IMR-90 (cell line): ENCODE measurements around the gene FADS1. TPM values are rescaled to one million over a fixed set of nuclear protein-coding genes. Genes with fewer than 3 reads are reported as not detected.
A peak's percentile ranks its signal among the peaks of the same experiment; 100 is the strongest.

Experiments used
- ATAC-seq: fragments of 200-7000 bp; cut with Tn5 transposase; 2 replicates; pipeline ENCODE4 v1.9.1; 2020; ENCODE audit warnings: low read depth, mild to moderate bottlenecking, moderate library complexity
- BruUV-seq: library from RNA; stranded (reverse); fragments of 400-500 nt; replicated peaks from 2 replicates; lab custom pipeline; 2021; lab: Mats Ljungman, UMichigan
- CTCF ChIA-PET: fragments of 300-600 bp; formaldehyde crosslinking; extraction: SDS; loops from one replicate; lab custom pipeline; 2021; ENCODE audit warnings: antibody characterized with exemption; lab: Yijun Ruan, JAX
- POLR2A ChIA-PET: fragments of 300-600 bp; sonication (Branson Sonifier 250); formaldehyde crosslinking; loops from one replicate; lab custom pipeline; 2022; ENCODE audit warnings: antibody characterized with exemption; ENCODE audit not compliant: unreplicated experiment; lab: Charles Lee
- DNase-seq: peaks from one replicate; pipeline ENCODE4 v3.0.0; 2013
- H2AFZ ChIP-seq: replicated peaks from 2 replicates; pipeline ENCODE3; 2013; ENCODE audit warnings: low read length, mild to moderate bottlenecking; ENCODE audit not compliant: poor library complexity
- H2AK5ac ChIP-seq: 2 replicates; pipeline ENCODE4 v1.6.1; 2013; ENCODE audit warnings: low read depth, low read length, inconsistent platforms
- H2AK9ac ChIP-seq: replicated peaks from 2 replicates; pipeline ENCODE3; 2013; ENCODE audit warnings: mild to moderate bottlenecking, low read depth, low read length, moderate library complexity; ENCODE audit not compliant: poor library complexity
- H2BK120ac ChIP-seq: 2 replicates; pipeline ENCODE4 v1.6.1; 2013; ENCODE audit warnings: low read depth, low read length, inconsistent platforms
- H2BK15ac ChIP-seq: 3 replicates; pipeline ENCODE4 v1.6.1; 2013; ENCODE audit warnings: low read depth, low read length, inconsistent platforms
- H2BK20ac ChIP-seq: 2 replicates; pipeline ENCODE4 v1.6.1; 2013; ENCODE audit warnings: low read depth, mild to moderate bottlenecking, inconsistent platforms, low read length, moderate library complexity
- H2BK5ac ChIP-seq: 2 replicates; pipeline ENCODE4 v1.6.1; 2013; ENCODE audit warnings: mild to moderate bottlenecking, low read depth, low read length, inconsistent platforms; ENCODE audit not compliant: poor library complexity, severe bottlenecking
- H3K14ac ChIP-seq: replicated peaks from 2 replicates; pipeline ENCODE4 v1.6.1; 2013; ENCODE audit warnings: low read depth, low read length, inconsistent platforms
- H3K18ac ChIP-seq: 2 replicates; pipeline ENCODE4 v1.6.1; 2013; ENCODE audit warnings: low read depth, low read length, control low read depth
- H3K23ac ChIP-seq: 2 replicates; pipeline ENCODE4 v1.6.1; 2013; ENCODE audit warnings: low read depth, low read length, inconsistent platforms
- H3K27ac ChIP-seq: 2 replicates; pipeline ENCODE4 v1.5.1; 2013; ENCODE audit warnings: mild to moderate bottlenecking, control low read depth, low read length; ENCODE audit not compliant: insufficient read depth
- H3K27me3 ChIP-seq: 2 replicates; pipeline ENCODE4 v1.6.1; 2013; ENCODE audit warnings: low read length; ENCODE audit not compliant: control insufficient read depth, insufficient read depth
- H3K36me3 ChIP-seq: 2 replicates; pipeline ENCODE4 v1.6.1; 2013; ENCODE audit warnings: low read length, mixed read lengths; ENCODE audit not compliant: control insufficient read depth, insufficient read depth
- H3K4ac ChIP-seq: 2 replicates; pipeline ENCODE4 v1.6.1; 2013; ENCODE audit warnings: low read depth, low read length, inconsistent platforms
- H3K4me1 ChIP-seq: 2 replicates; pipeline ENCODE4 v1.6.1; 2013; ENCODE audit warnings: low read length, mixed read lengths; ENCODE audit not compliant: control insufficient read depth, insufficient read depth
- H3K4me2 ChIP-seq: 2 replicates; pipeline ENCODE4 v1.6.1; 2013; ENCODE audit warnings: low read depth, mild to moderate bottlenecking, control low read depth, low read length, moderate library complexity
- H3K4me3 ChIP-seq: 2 replicates; pipeline ENCODE4 v1.5.1; 2013; ENCODE audit warnings: low read depth, mild to moderate bottlenecking, control low read depth, low read length, moderate library complexity; ENCODE audit not compliant: insufficient read depth
- H3K56ac ChIP-seq: 2 replicates; pipeline ENCODE4 v1.6.1; 2013; ENCODE audit warnings: low read length, inconsistent platforms; ENCODE audit not compliant: insufficient read depth; ENCODE audit errors: extremely low read depth
- H3K79me1 ChIP-seq, 2 experiments: 2 replicates each; pipeline ENCODE4 v1.6.1; 2013; ENCODE audit warnings: low read length in 2 of 2, inconsistent platforms in 1 of 2, low read depth in 1 of 2
- H3K9ac ChIP-seq: 2 replicates; pipeline ENCODE4 v1.6.1; 2013; ENCODE audit warnings: low read depth, low read length, control low read depth
- H3K9me1 ChIP-seq: 2 replicates; pipeline ENCODE4 v1.6.1; 2013; ENCODE audit warnings: low read length, inconsistent platforms; ENCODE audit not compliant: insufficient read depth
- H3K9me3 ChIP-seq: 2 replicates; pipeline ENCODE4 v1.6.1; 2013; ENCODE audit warnings: low read length; ENCODE audit not compliant: control insufficient read depth, insufficient read depth
- H4K20me1 ChIP-seq: 2 replicates; pipeline ENCODE4 v1.6.1; 2013; ENCODE audit warnings: low read length, inconsistent platforms; ENCODE audit not compliant: insufficient read depth
- H4K5ac ChIP-seq: 2 replicates; pipeline ENCODE4 v1.6.1; 2013; ENCODE audit warnings: mild to moderate bottlenecking, low read depth, low read length, control low read depth
- H4K8ac ChIP-seq, 2 experiments: 2 replicates each; pipeline ENCODE4 v1.6.1; 2013; ENCODE audit warnings: low read depth in 2 of 2, low read length in 2 of 2, control low read depth in 1 of 2, inconsistent platforms in 1 of 2
- H4K91ac ChIP-seq: 2 replicates; pipeline ENCODE4 v1.6.1; 2013; ENCODE audit warnings: low read depth, low read length, inconsistent platforms; ENCODE audit not compliant: insufficient read depth
- BHLHE40 ChIP-seq: fragments of 150-350 bp; IDR thresholded peaks from 2 replicates; pipeline ENCODE4 v1.6.1; 2016; ENCODE audit warnings: mild to moderate bottlenecking, low read depth, low read length
- POLR2A ChIP-seq: IDR thresholded peaks from 2 replicates; pipeline ENCODE4 v1.6.1; 2012; ENCODE audit warnings: mild to moderate bottlenecking, low read depth, low read length
- RCOR1 ChIP-seq: IDR thresholded peaks from 2 replicates; pipeline ENCODE4 v1.6.1; 2012; ENCODE audit warnings: mild to moderate bottlenecking, low read length, improper control_type of control experiment; ENCODE audit not compliant: insufficient replicate concordance
- RFX5 ChIP-seq: IDR thresholded peaks from 2 replicates; pipeline ENCODE4 v1.8.0; 2012; ENCODE audit warnings: low read depth, mild to moderate bottlenecking, low read length, moderate library complexity
- SMC3 ChIP-seq: fragments of 150-350 bp; IDR thresholded peaks from 2 replicates; pipeline ENCODE4 v1.6.1; 2016; ENCODE audit warnings: low read depth, mild to moderate bottlenecking, antibody characterized with exemption, low read length, moderate library complexity
- USF2 ChIP-seq: fragments of 150-350 bp; IDR thresholded peaks from 2 replicates; pipeline ENCODE4 v1.6.1; 2017; ENCODE audit warnings: mild to moderate bottlenecking, antibody characterized with exemption, low read length, low read depth
- WGBS, 2 experiments: methylation state at CpG; one replicate each; pipeline versions ENCODE4 v1.1.5 to v1.1.7; 2013; ENCODE audit warnings: missing lambda C conversion rate in 2 of 2; ENCODE audit not compliant: insufficient read length in 1 of 2; ENCODE audit errors: extremely low coverage in 2 of 2; 5-methylcytosine and 5-hydroxymethylcytosine counted together
- dilution Hi-C: fragments of 300-500 bp; cut with HindIII; formaldehyde crosslinking; loops from one replicate; pipeline ENCODE4 v1.14.3; 2018; ENCODE audit warnings: low sequenced_read_pairs; ENCODE audit not compliant: unreplicated experiment
- in situ Hi-C: fragments of 300-500 bp; cut with MboI; formaldehyde crosslinking; loops from 3 replicates; pipeline ENCODE4 v1.14.3; 2019; ENCODE audit warnings: low sequenced_read_pairs, inconsistent platforms, mixed read lengths
- intact Hi-C: fragments of 100-400 bp; cut with micrococcal nuclease; formaldehyde crosslinking; loops from 2 replicates; pipeline ENCODE4 v1.10.0; 2022
- polyA plus RNA-seq, 3 experiments: library from polyadenylated mRNA; depleted of rRNA; stranded (reverse); fragments of >200 nt; gene quantifications; 2 replicates each; pipeline ENCODE4 v1.2.3, GENCODE V29; 2012; ENCODE audit warnings: low replicate concordance in 1 of 3
- total RNA-seq: library from RNA; depleted of rRNA; stranded (reverse); fragments of >200 nt; gene quantifications from 2 replicates; pipeline ENCODE4 v1.2.3, GENCODE V29; 2012

Gene FADS1
- total and polyA plus RNA-seq, 2 of the 4 experiments (the other 2 are of a cell fraction): 16.3 to 18.4 TPM

GRCh38 chr11:61761440-61762222, 55.2 kb downstream of the FADS1 start:
- peak overlapping the region; percentile 42 for H2AK9ac ChIP-seq
- no peak for DNase-seq
- no peaks in the 10 kb centered on the region for H3K9me3 ChIP-seq
- POLR2A ChIA-PET: no interaction called here
- no peak overlapping the region for H3K4ac ChIP-seq
- H3K18ac ChIP-seq: no peak overlapping the region
- peaks cover 3% of the 10 kb centered on the region for H3K4me1 ChIP-seq
- in situ Hi-C loops (no loop called here), dilution Hi-C loops (no loop called here), intact Hi-C loops (no loop called here)
- H3K27ac ChIP-seq: no peak overlapping the region
- no peak overlapping the region for H4K91ac ChIP-seq
- no peaks in the 10 kb centered on the region; the same call in 1 of the 2 replicates for H3K27me3 ChIP-seq
- no peak overlapping the region for H2BK20ac ChIP-seq
- H3K79me1 ChIP-seq: 0 out of 4 replicates have a peak, but pooled peaks cover 0 to 3% of the 10 kb centered on the region in 2 experiments
- no peak overlapping the region for H3K4me2 ChIP-seq
- H2AK5ac ChIP-seq: no peak overlapping the region
- no peak overlapping the region for H4K5ac ChIP-seq
- no peak overlapping the region for H2BK5ac ChIP-seq
- no peak for TF ChIP-seq RCOR1
- no peak for TF ChIP-seq RFX5
- no peak for TF ChIP-seq BHLHE40
- no peak for TF ChIP-seq POLR2A
- TF ChIP-seq SMC3: no peak
- no peak for TF ChIP-seq USF2
- no peak overlapping the region for H3K56ac ChIP-seq
- H2BK15ac ChIP-seq: no peak overlapping the region
- H3K9ac ChIP-seq: no peak overlapping the region
- no peak overlapping the region for H3K14ac ChIP-seq
- BruUV-seq: no TSS peak
- CTCF ChIA-PET: no interaction called here
- H2AFZ ChIP-seq: no peak overlapping the region
- no peak overlapping the region for H3K23ac ChIP-seq
- no peak overlapping the region for H2BK120ac ChIP-seq
- no peak for ATAC-seq
- H3K4me3 ChIP-seq: no peak overlapping the region
- 79% methylated on average over 6 of the region's 11 CpGs; no CpG with 5 or more reads in 1 of the 2 experiments for WGBS, 2 experiments
- H3K36me3 ChIP-seq: no peaks in the 10 kb centered on the region
- H4K8ac ChIP-seq: no peak overlapping the region
- no peaks in the 10 kb centered on the region for H3K9me1 ChIP-seq
- H4K20me1 ChIP-seq: no peaks in the 10 kb centered on the region
